H1 (cell line): Measurements from ENCODE around the gene C19orf25. TPM values are rescaled to one million over a fixed set of nuclear protein-coding genes. Genes with fewer than 3 reads are reported as not detected.

Experiments
- CTCF ChIA-PET: fragments of 300-600 bp; sonication (Branson Sonifier 250); formaldehyde crosslinking; loops from one replicate; lab custom pipeline; 2021; ENCODE audit not compliant: partially characterized antibody; lab: Charles Lee
- POLR2A ChIA-PET: fragments of 300-600 bp; sonication (Branson Sonifier 250); formaldehyde crosslinking; loops from one replicate; lab custom pipeline; 2021; ENCODE audit warnings: inconsistent platforms; ENCODE audit not compliant: partially characterized antibody; lab: Charles Lee
- DNase-seq, 2 experiments: peaks; one replicate each; pipeline versions ENCODE4 v3.0.0 to v3.0.0-alpha.2; 2010 to 2022; ENCODE audit warnings: low spot score in 2 of 2, low read depth in 1 of 2, mixed read lengths in 1 of 2
- FAIRE-seq: peaks from 2 replicates; lab custom pipeline; 2011; peaks lifted over from hg19 to GRCh38; lab: Jason Lieb, UNC
- H2AFZ ChIP-seq: 2 replicates; pipeline ENCODE4 v1.8.1; 2012; ENCODE audit warnings: low read length, inconsistent platforms
- H2AK5ac ChIP-seq: 2 replicates; pipeline ENCODE4 v1.6.1; 2013; ENCODE audit warnings: low read depth, low read length
- H2BK120ac ChIP-seq: replicated peaks from 2 replicates; pipeline ENCODE3; 2013; ENCODE audit warnings: low read depth, low read length, inconsistent platforms
- H2BK12ac ChIP-seq: 2 replicates; pipeline ENCODE4 v1.6.1; 2013; ENCODE audit warnings: low read depth, low read length
- H2BK15ac ChIP-seq: 2 replicates; pipeline ENCODE4 v1.6.1; 2013; ENCODE audit warnings: low read length
- H2BK20ac ChIP-seq: 2 replicates; pipeline ENCODE4 v1.6.1; 2013; ENCODE audit warnings: low read length
- H2BK5ac ChIP-seq: 2 replicates; pipeline ENCODE4 v1.6.1; 2013; ENCODE audit warnings: low read depth, low read length
- H3K14ac ChIP-seq: 2 replicates; pipeline ENCODE4 v1.6.1; 2013; ENCODE audit warnings: inconsistent platforms; ENCODE audit not compliant: insufficient read length
- H3K18ac ChIP-seq: 2 replicates; pipeline ENCODE4 v1.6.1; 2013; ENCODE audit warnings: low read length; ENCODE audit errors: extremely low read depth
- H3K23ac ChIP-seq: 2 replicates; pipeline ENCODE4 v1.6.1; 2013; ENCODE audit warnings: inconsistent platforms; ENCODE audit not compliant: insufficient read length
- H3K23me2 ChIP-seq: 2 replicates; pipeline ENCODE4 v1.6.1; 2013; ENCODE audit warnings: low read depth, low read length
- H3K27ac ChIP-seq: 2 replicates; pipeline ENCODE4 v1.6.1; 2011; ENCODE audit warnings: low read depth, low read length, inconsistent platforms
- H3K27me3 ChIP-seq, 4 experiments: replicated peaks in 1 of 4; 1 replicate in 1 of 4; 2 replicates in 3 of 4; pipeline versions ENCODE4 v1.6.1 to v1.8.1; 2011 to 2013; ENCODE audit warnings: low read length in 3 of 4, mild to moderate bottlenecking in 3 of 4, inconsistent platforms in 2 of 4, mixed read lengths in 2 of 4, moderate library complexity in 1 of 4; ENCODE audit not compliant: control insufficient read depth in 3 of 4, insufficient read depth in 3 of 4; ENCODE audit errors: extremely low read depth in 1 of 4
- H3K36me3 ChIP-seq, 4 experiments: 2 replicates each; pipeline versions ENCODE4 v1.6.1 to v1.8.1; 2011 to 2013; ENCODE audit warnings: mild to moderate bottlenecking in 4 of 4, low read length in 3 of 4, moderate library complexity in 2 of 4, control low read depth in 1 of 4, inconsistent platforms in 1 of 4; ENCODE audit not compliant: insufficient read depth in 4 of 4, control insufficient read depth in 2 of 4
- H3K4ac ChIP-seq: replicated peaks from 2 replicates; pipeline ENCODE3; 2013; ENCODE audit warnings: low read length, low read depth, mixed read lengths, inconsistent platforms; ENCODE audit not compliant: insufficient read length
- H3K4me1 ChIP-seq, 4 experiments: replicated peaks in 1 of 4; 1 replicate in 1 of 4; 2 replicates in 3 of 4; pipeline versions ENCODE4 v1.6.1 to v1.8.1; 2011 to 2013; ENCODE audit warnings: low read length in 3 of 4, inconsistent platforms in 2 of 4, mixed read lengths in 1 of 4; ENCODE audit not compliant: insufficient read depth in 4 of 4, control insufficient read depth in 3 of 4
- H3K4me2 ChIP-seq, 2 experiments: 2 replicates each; pipeline versions ENCODE4 v1.6.1 to v1.8.1; 2011 to 2013; ENCODE audit warnings: low read depth in 2 of 2, low read length in 2 of 2, control low read depth in 1 of 2, inconsistent platforms in 1 of 2, mild to moderate bottlenecking in 1 of 2; ENCODE audit not compliant: insufficient read depth in 1 of 2
- H3K4me3 ChIP-seq, 4 experiments: fragments of 200-600, 300-600 bp in 1 of 4; sonication (generic), shearing (Covaris generic), sonication (Bioruptor Twin) in 1 of 4; 2 replicates each; pipeline versions ENCODE4 v1.5.1 to v1.8.1; 2011 to 2016; ENCODE audit warnings: low read length in 4 of 4, low read depth in 3 of 4, control low read depth in 2 of 4, inconsistent platforms in 2 of 4, mild to moderate bottlenecking in 2 of 4, mixed read lengths in 1 of 4, moderate library complexity in 1 of 4; ENCODE audit not compliant: insufficient read depth in 2 of 4; ENCODE audit errors: extremely low read depth in 1 of 4
- H3K56ac ChIP-seq: replicated peaks from 2 replicates; pipeline ENCODE3; 2013; ENCODE audit warnings: low read depth, mild to moderate bottlenecking, mixed read lengths, low read length, inconsistent platforms; ENCODE audit not compliant: insufficient read length
- H3K79me1 ChIP-seq: 2 replicates; pipeline ENCODE4 v1.6.1; 2013; ENCODE audit warnings: low read depth, low read length, control low read depth
- H3K79me2 ChIP-seq, 2 experiments: 2 replicates each; pipeline versions ENCODE4 v1.6.1 to v1.8.1; 2012 to 2013; ENCODE audit warnings: low read length in 2 of 2, mild to moderate bottlenecking in 2 of 2, inconsistent platforms in 1 of 2; ENCODE audit not compliant: insufficient read depth in 2 of 2, control insufficient read depth in 1 of 2
- H3K9ac ChIP-seq, 4 experiments: replicated peaks in 1 of 4; 1 replicate in 1 of 4; 2 replicates in 3 of 4; pipeline versions ENCODE4 v1.6.1 to v1.8.1; 2011 to 2013; ENCODE audit warnings: low read depth in 3 of 4, low read length in 3 of 4, control low read depth in 2 of 4, mild to moderate bottlenecking in 2 of 4, moderate library complexity in 2 of 4, inconsistent platforms in 1 of 4; ENCODE audit errors: extremely low read depth in 1 of 4
- H3K9me3 ChIP-seq, 2 experiments: 2 replicates each; pipeline versions ENCODE4 v1.6.1 to v1.8.1; 2012 to 2013; ENCODE audit warnings: mild to moderate bottlenecking in 2 of 2, moderate library complexity in 2 of 2, control low read depth in 1 of 2, inconsistent platforms in 1 of 2, low read depth in 1 of 2, low read length in 1 of 2, mixed read lengths in 1 of 2; ENCODE audit not compliant: insufficient read depth in 2 of 2
- H4K20me1 ChIP-seq, 2 experiments: replicated peaks in 1 of 2; 2 replicates each; pipeline versions ENCODE3 to v1.8.1; 2011 to 2013; ENCODE audit warnings: inconsistent platforms in 2 of 2, low read length in 2 of 2, mild to moderate bottlenecking in 1 of 2; ENCODE audit not compliant: insufficient read depth in 2 of 2, control insufficient read depth in 1 of 2
- H4K5ac ChIP-seq: 2 replicates; pipeline ENCODE4 v1.6.1; 2013; ENCODE audit warnings: low read length, low read depth, mixed read lengths, inconsistent platforms; ENCODE audit not compliant: insufficient read length
- H4K8ac ChIP-seq: 2 replicates; pipeline ENCODE4 v1.8.0; 2013; ENCODE audit warnings: mild to moderate bottlenecking, moderate library complexity, low read length, inconsistent platforms; ENCODE audit not compliant: insufficient read depth; ENCODE audit errors: extremely low read depth
- H4K91ac ChIP-seq: replicated peaks from 2 replicates; pipeline ENCODE3; 2013; ENCODE audit warnings: low read length, mixed read lengths, inconsistent platforms; ENCODE audit not compliant: insufficient read length
- HDAC6 ChIP-seq: IDR thresholded peaks from one replicate; pipeline ENCODE4 v1.7.1; 2012; ENCODE audit warnings: low read depth, mild to moderate bottlenecking, inconsistent platforms, low read length, moderate library complexity
- KDM4A ChIP-seq: IDR thresholded peaks from one replicate; pipeline ENCODE4 v1.7.1; 2012; ENCODE audit warnings: low read depth, mild to moderate bottlenecking, moderate library complexity, low read length, inconsistent platforms; ENCODE audit not compliant: severe bottlenecking
- POU5F1 ChIP-seq: IDR thresholded peaks from 2 replicates; pipeline ENCODE4 v1.6.1; 2011; ENCODE audit warnings: low read depth, mild to moderate bottlenecking, low read length, moderate library complexity
- RNF2 ChIP-seq: fragments of 200-900, 300-1000 bp; sonication (generic); IDR thresholded peaks from 2 replicates; pipeline ENCODE4 v1.7.1; 2016; ENCODE audit warnings: borderline replicate concordance, low read depth, mild to moderate bottlenecking, antibody characterized with exemption, low read length; ENCODE audit not compliant: poor library complexity, severe bottlenecking; ENCODE audit errors: missing control alignments
- TBP ChIP-seq: IDR thresholded peaks from 2 replicates; pipeline ENCODE4 v1.6.1; 2011; ENCODE audit warnings: low read depth, low read length, improper control_type of control experiment
- ZNF274 ChIP-seq: IDR thresholded peaks from 2 replicates; pipeline ENCODE4 v1.7.0; 2012; ENCODE audit warnings: low read length, borderline replicate concordance; ENCODE audit errors: extremely low read depth
- WGBS, 2 experiments: shearing (Covaris generic) in 1 of 2; methylation state at CpG; one replicate each; pipeline versions ENCODE4 v1.1.6 to v1.1.7; 2013 to 2015; ENCODE audit warnings: low lambda C conversion rate in 2 of 2, mixed read lengths in 2 of 2, inconsistent platforms in 1 of 2, low coverage in 1 of 2, missing lambda C conversion rate in 1 of 2; ENCODE audit not compliant: insufficient replicate concordance in 2 of 2, insufficient coverage in 1 of 2, insufficient read length in 1 of 2; ENCODE audit errors: extremely low coverage in 1 of 2, missing lambda C conversion rate in 1 of 2; 5-methylcytosine and 5-hydroxymethylcytosine counted together
- polyA plus RNA-seq, 7 experiments: library from polyadenylated mRNA; depleted of rRNA in 3 of 7; stranded (reverse) in 5 of 7; unstranded in 2 of 7; fragments of >200 nt in 5 of 7; fragments of 200-250 nt in 2 of 7; gene quantifications; 1 replicate in 5 of 7; 2 replicates in 1 of 7; 4 replicates in 1 of 7; pipeline versions ENCODE4 v1.2.1 to v1.2.3, GENCODE V29; 2011 to 2013; ENCODE audit warnings: missing spikeins in 2 of 7, mixed read lengths in 2 of 7
- total RNA-seq: library from RNA; stranded (reverse); fragmentation: NEBNext Ultra II Directional; extraction: Animal tissue kit (Norgen Biotek cat#: 25700); gene quantifications from 2 replicates; pipeline ENCODE4 v1.2.1, GENCODE V29; 2021
- TF ChIP-seq, protein P1 (sequence below): IDR thresholded peaks from 2 replicates; pipeline ENCODE4 v1.6.1; 2012; ENCODE audit warnings: inconsistent platforms
- TF ChIP-seq, protein P2 (sequence below): IDR thresholded peaks from 2 replicates; pipeline ENCODE4 v1.6.1; 2012; ENCODE audit warnings: low read length, inconsistent platforms

The C19orf25 gene
- total and polyA plus RNA-seq, 2 of the 8 experiments (the other 6 are each of a cell fraction or from before 2014, with no cell fraction given), result 41.3 to 67.4 TPM

DNA sequence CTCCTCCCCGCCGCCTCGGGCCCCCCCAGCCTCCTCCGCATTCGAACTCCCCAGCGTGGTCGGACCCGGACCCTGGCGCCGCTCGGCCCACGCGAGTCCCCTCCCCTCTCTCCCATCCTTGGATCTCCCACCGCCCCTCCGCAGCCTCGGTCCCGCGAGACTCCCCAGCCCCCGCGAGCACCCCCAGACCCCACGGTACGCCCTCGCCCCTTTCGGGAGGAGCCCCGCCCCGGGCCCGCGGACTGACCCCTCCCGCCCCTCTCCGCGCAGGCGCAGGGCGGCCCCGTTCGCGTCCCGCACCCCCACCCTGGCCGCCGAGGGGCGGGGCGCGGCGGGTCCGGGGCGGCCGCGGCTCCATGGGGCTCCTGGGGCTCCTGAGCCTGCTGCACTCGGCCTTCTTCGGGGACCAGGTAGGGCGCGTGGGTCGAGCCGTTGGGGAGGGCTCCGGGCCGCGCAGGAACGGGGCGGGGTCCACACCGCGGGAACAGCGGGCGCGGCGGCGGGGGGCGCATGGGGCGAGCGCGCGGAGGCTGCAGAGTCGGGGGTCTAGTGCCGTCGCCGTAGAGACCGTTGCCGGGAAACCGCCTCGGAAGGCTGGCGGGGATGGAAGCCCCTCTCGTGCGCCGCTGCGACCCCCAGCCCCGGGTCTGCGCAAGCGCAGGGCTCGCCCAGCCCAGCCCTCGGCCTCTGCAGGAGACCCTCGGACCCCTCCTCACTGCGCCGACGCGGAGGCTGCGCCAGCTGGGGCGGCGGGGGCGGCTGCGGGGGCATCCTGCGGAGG is 32.9 kb downstream of the C19orf25 start:
- Histone ChIP-seq H3K4ac (no peak overlapping the region), H4K5ac (no peak overlapping the region), H3K18ac (no peak overlapping the region), H3K56ac (no peak overlapping the region), H3K4me2 (peak overlapping the region; percentile 11 to 69), H3K79me1 (no peaks in the 10 kb centered on the region), H3K14ac (no peak overlapping the region), H2BK120ac (no peak overlapping the region), H4K91ac (no peak overlapping the region), H3K9ac (no peak overlapping the region), H2BK12ac (no peak overlapping the region), H3K9me3 (no peaks in the 10 kb centered on the region), H2BK15ac (no peak overlapping the region), H2AFZ (no peak overlapping the region), H3K4me3 (peak overlapping the region; percentile 23 to 68 (median 38); a peak in 6 of 8 replicates), H3K27ac (no peak overlapping the region), H2AK5ac (no peak overlapping the region), H3K79me2 (no peaks in the 10 kb centered on the region), H3K27me3 (peaks cover 33 to 49% (median 46%) of the 10 kb centered on the region in 4 experiments), H2BK5ac (no peak overlapping the region), H4K8ac (no peak overlapping the region), H3K4me1 (peaks cover 0 to 24% (median 10%) of the 10 kb centered on the region in 4 experiments; a peak in 6 of 7 replicates), H3K23ac (no peak overlapping the region), H3K23me2 (peaks cover 4% of the 10 kb centered on the region; the same call in 1 of the 2 replicates), H3K36me3 (peaks cover 11 to 16% (median 14%) of the 10 kb centered on the region in 4 experiments), H4K20me1 (peaks cover 16 to 18% of the 10 kb centered on the region in 2 experiments), H2BK20ac (no peak overlapping the region)
- ChIA-PET CTCF (interaction anchor here (1.0 to 5.6 kb wide), 8 partner anchors 9 to 43 kb away, joined by 4 to 54 read pairs (median 6); no protein-coding TSS in a partner anchor), POLR2A (interaction anchor here (1.0 to 7.6 kb wide), 9 partner anchors 8 to 177 kb away, joined by 3 to 109 read pairs (median 5); partner anchors contain the start of genes APC2 and CIRBP)
- FAIRE-seq (no peak), DNase-seq (peak in 1 of 2 experiments; percentile 77)
- WGBS, 2 experiments, result 7% methylated on average over 25 of the region's 99 CpGs; no CpG with 5 or more reads in 1 of the 2 experiments
- TF ChIP-seq ZNF274 (no peak), POU5F1 (no peak), TBP (no peak), KDM4A (peak; percentile 49), RNF2 (no peak), HDAC6 (no peak)
- TF ChIP-seq, protein P1, sequence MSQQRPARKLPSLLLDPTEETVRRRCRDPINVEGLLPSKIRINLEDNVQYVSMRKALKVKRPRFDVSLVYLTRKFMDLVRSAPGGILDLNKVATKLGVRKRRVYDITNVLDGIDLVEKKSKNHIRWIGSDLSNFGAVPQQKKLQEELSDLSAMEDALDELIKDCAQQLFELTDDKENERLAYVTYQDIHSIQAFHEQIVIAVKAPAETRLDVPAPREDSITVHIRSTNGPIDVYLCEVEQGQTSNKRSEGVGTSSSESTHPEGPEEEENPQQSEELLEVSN, result no peak
- TF ChIP-seq, protein P2, sequence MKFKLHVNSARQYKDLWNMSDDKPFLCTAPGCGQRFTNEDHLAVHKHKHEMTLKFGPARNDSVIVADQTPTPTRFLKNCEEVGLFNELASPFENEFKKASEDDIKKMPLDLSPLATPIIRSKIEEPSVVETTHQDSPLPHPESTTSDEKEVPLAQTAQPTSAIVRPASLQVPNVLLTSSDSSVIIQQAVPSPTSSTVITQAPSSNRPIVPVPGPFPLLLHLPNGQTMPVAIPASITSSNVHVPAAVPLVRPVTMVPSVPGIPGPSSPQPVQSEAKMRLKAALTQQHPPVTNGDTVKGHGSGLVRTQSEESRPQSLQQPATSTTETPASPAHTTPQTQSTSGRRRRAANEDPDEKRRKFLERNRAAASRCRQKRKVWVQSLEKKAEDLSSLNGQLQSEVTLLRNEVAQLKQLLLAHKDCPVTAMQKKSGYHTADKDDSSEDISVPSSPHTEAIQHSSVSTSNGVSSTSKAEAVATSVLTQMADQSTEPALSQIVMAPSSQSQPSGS, result no peak
